RPMI8226 (cell line): Measurements from ENCODE around the gene GSE1.

Source experiments
- DNase-seq: peaks from one replicate; pipeline ENCODE4 v3.0.0-alpha.2; 2015

GSE1 gene

DNA sequence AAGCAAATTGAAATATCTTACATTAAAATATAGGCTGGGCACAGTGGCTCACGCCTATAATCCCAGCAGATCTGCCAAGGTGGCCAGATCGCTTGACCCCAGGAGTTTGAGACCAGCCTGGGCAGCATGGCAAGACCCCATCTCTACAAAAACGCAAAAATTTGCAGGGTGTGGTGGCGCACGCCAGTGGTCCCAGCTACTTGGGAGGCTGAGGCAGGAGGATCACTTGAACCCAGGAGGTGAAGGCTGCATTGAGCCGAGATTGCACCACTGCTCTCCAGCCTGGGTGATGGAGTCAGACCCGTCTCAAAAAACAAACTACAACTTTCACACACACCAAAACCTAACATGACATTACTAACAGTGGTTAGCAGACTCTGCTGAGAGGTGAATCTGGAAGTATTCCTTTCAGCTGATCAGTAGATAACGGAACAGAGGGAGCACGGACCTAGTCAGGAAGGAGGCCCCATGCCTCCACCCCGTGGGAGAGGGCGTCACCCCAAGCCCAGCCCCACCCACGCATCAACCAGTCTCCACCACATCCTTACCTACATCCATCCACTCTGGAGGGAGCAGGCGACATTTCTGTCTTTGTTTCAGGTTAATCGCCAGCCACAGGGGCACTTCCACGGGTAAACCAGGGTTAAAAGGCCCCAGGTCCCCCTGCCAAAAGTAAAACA lies 73.9 kb downstream of the GSE1 start:
- DNase-seq = no peak

DNA sequence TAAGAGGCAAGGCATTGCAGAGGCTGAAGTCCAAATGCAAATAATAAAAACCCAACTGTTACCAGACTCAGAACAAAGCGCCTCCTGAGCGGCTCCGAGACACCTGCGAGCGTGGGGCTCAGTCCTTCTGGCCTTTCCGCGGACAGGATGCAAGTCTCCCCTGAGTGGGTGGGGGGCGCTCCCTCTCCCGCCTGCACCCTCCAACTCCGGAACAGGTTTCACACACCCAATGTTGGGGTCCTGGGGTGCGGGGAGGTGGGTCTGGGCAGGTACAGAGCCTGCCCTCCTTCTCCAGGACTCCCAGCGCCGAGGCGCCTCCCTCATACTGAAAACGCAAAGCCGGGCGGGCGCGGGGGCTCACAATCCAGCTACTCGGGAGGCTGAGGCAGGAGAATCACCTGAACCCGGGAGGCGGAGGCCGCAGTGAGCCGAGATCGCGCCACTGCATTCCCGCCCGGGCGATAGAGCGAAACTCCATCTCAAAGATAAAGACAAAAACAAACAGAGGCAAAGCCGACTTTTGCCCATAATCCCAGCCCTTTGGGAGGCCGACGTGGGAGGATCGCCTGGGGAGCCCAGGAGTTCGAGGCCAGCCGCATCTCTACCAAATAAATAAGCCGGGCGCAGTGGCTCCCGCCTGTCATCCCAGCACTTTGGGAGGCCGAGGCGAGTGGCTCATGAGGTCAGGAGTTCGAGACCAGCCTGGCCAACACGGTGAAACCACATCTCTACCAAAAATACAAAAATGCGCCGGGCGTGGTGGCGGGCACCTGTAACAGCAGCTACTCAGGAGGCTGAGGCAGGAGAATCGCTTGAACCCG lies 74.7 kb downstream of the GSE1 start:
- no peak for DNase-seq

DNA sequence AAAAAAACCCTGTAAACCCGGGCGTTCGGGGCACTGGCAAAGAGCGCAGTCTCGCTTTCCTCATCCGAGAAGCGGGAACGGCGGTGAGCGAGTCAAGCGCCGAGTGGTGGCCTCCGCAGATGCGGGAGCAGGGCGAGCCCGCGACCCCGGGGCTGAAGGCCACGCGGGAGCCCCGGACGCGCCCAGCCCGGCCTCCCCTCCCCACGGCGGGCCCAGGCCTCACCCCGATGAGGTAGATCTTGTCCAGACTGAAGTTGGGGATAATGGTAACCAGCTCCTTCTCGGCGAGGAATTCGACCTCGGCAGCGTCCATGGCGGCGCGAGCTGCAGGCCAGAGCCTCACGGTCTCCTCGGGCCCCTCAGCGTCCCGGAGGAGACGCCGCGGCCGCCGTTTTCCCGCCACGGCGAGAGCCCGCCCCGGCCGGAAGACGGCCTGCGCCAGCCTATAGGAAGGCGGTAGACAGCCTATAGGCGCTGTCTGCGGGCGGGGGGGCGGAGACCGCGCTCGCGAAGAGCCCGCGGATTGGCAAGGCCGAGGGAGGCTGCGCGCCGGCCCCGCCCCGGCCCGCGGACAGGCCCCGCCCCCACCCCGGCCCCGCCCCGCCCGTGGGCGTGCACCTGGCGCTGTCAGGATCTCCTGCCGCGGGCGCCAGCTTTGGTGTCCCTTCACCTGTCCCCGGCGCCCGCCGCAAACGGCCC lies 75.6 kb downstream of the GSE1 start, which contains the start of gene GINS2:
GINS2 (minus strand) TSS at position 369 of the 699 bp plus-strand sequence; CDS start at position 313, 56 bp downstream.
- peak; percentile 93 for DNase-seq

DNA sequence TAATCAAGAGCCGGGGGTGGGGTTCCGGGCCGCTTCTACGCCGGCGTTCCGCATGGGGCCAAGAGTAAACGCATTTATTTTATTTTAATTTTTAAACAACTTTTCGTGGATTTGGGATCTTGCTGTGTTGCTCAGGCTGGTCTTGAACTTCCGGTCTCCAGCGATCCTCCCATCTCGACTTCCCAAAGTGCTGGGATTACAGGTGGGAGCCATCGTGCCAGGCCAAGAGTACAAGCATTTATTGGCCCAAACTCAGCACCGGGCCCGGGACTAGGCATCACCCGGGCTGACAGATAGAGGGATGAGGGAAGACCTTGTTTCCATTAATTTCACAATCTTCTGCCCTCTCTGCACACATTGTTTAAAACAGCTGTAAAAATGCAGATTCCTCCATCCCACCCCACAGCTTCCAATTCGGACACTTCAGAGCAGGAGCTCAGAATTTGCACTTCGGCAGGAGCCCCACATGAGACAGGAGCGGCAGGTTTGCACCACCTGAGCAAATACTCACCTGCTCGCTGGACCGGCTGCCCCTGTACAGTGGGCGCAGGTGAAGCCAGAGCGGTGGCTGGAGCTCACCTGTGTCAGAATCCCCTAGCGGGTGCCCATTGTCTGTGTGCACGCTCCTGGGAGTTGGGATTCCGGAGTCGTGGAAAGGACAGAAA lies 76.3 kb downstream of the GSE1 start:
- DNase-seq = no peak

DNA sequence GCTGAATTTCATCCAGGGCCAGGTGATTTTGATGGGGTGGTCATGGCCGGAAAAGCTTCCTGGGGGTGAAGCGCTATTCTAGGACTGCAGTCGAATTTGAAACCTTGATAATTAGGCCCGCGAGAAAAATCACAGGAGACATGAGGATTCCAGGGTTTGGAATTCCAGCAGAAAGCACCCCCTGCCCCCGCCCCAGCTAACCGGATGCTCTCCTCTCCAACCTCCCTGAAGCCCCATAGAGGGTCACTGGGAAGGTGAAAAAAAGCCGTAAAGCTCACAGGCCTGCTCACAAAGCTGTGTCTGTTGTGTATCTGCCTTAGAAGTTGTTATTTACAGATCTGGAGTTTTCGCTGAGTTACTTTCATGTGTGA lies 76.8 kb downstream of the GSE1 start:
- DNase-seq = no peak

DNA sequence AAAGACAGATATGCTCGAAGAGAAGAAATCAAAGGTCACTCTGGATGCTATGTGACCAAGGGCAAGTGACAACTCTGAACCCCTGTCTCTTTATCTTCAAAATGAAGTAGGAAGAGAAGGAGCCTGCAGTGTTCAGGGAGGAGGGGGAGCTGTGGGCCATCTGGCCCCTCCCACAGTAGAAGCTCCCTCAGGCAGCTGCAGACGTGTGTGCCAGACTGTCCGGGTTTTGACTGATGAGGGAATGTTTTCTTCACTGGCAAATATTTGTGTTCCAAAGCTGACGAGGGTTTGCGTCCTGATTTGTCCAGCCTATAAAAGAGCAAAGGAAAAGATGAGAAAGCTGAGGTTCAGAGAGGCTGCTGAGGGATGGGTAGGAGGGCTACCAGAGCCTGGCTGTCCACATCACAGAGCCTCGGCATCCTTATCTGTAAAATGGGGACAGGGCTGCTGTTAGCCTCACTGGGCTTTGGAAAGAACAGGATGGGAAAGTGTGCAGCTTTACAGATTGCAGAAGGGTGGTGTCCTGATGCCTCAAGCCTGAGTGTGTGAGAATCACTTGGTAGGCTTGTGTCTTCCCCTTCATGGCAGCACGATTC lies 77.4 kb downstream of the GSE1 start:
- peak; percentile 11 for DNase-seq

DNA sequence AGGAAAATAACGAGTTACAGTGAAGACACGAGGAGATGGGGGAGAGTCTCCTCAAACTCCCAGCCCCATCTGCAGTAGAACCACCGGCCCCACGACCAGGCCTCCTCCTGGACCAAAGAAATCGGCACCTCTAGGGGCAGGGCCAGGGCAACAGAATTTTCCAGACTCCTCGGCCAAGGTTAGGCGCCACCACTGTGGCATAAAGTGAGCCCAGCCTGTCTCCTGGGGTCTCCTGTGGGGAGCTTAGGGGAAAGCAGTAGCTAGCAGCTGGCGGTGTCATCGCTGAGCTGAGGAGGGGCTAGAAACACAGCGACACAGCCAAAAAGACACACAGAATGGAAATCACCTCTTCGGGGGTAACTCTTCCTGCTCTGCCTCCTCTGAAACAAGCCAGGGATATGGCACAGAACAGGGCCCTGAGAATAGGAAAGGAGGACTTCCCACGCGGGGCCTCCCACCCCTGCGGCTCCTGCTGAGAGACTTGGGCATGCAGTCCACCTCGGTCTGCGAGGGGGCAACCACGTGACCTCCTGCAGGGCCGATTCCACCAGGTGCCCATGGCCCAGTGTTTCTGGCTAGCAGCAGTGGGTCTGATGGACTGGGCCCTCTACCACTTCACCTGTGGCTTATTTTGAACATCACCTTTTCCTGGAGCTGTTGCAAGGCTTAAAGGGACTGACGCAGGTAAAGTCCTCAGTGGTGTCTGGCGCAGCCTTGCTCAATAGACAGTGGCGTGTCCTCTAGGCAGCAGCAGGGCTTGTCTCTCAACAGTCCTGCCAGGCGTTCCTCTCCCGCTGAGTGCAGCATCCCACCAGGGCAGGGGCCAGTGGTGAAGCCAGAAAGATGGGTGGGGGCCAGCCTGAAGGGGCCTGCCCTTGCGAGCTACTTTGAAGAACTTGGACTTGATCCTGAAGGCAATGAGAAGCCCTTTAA lies 82.3 kb downstream of the GSE1 start:
- no peak for DNase-seq

DNA sequence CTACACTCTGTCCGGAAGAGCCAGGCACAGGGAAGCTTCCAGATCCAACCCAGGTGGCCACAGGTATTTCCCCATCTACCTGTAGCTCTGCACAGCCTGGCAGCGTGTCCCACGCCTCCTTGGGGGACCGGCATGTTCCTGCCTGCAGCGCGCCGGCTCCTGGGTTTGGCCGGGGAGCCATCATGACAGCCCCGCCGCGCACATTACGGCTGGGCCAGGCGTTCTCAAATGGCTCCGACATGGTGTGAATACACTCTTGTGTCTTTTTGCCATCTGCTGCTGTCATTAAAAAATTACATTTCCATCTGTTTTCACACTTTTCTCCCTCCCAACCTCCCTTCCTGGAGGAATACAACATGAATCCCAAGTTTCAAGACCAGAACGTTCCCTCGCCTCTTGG lies 83.7 kb downstream of the GSE1 start:
- no peak for DNase-seq

DNA sequence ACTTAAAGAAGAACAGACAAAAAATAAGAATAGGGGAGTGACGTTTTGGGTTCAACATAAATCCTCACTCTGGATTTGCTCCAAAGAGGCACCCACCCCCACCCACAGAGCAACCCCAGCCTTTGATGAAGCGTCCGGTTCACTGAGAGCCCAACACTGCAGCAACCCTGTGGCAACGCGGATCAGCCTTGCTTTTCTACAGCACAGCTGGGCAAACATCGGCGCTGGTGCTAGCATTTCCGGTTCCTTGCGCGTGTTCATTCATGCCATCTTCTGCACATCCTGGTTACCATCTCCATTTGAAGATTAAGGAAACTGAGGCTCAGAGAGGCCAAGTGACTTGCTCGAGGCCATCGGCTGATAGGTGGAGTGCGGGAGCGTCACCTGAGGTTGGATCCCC lies 84.3 kb downstream of the GSE1 start:
- peak; percentile 52 for DNase-seq

DNA sequence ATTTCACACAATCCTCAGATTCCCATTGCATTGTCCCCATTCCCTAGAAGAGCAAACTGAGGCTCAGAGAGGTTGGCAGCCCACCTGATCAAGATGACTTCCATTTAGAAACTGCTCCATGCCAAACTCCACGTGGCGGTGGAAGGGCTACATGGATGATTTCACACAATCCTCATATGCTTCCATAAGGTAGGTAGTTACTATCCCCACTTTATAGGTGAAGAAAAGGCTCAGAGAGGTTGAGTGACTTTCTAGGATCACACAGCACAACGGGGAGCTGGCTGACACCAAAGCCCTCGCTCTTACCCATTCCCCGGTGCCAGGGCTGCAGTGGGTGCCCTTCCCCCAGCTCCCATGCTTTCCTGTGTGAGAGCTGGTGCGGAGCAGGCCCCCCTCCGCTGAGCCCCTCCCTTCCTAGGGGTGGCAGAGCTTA lies 85.4 kb downstream of the GSE1 start:
- no peak for DNase-seq

DNA sequence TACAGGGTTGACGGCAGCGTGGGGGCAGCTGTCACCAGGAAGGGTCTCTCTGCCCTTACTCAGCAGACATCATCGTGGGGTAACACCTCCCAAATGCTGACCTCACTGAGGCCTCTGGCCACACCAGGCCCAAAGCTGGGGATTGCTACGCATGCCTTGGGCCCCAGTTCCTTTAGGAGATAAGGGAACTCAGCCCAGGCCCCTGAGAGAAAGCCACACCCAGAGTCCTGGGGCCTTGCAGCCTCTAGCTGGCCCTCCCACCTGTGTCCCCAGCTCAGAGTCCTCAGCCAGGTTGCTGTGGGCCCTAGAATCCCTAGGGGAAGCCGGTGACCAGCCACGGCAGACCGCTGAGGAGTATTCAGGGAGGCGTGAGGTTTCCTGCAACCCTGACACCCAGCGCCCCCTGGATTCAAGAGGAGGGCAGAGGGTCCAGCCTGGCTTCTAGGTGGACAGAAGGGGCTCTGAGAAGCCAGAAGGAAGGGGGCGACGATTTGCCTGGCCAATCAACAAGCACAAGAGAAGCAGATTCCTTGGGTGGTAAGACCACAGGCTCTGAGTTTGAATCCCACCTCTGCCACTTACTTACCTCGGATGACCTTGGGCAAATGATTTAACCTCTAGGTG lies 85.9 kb downstream of the GSE1 start:
- no peak for DNase-seq

DNA sequence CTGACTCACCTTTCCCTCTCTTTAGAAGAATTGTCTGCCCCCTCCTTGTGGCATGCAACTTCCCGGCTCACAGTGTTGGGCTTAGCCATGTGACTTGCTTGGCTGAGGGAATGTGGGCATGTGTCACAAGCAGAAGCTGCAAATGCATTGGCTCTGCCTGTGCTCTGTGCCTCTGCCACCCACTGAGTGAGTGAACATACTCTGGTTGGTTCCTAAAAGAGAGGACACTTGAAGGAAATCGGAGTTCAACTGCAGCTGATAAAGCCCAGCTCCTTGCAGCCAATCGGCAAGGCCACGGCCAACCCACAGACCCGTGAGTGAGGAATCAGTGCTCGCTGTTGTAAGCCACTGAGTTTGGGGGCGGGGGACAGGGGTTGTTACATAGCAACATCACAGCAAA lies 86.5 kb downstream of the GSE1 start:
- no peak for DNase-seq

DNA sequence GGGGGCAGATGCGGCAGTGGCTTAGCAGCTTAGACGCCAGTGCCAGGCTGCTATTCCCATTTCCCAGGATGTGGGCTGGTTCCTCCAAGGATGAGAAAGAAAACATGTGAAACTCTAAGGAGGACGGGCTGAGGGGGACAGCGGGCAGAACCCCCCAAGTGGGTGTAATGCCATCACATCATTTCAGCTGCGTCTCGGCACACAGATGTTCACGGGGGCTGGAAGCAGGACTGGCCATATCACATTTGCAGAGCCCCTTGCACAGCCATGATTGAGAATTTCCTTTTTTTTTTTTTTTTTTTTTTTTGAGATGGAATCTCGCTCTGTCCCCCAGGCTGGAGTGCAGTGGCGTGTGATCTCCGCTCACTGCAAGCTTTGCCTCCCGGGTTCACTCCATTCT lies 90.9 kb downstream of the GSE1 start:
- no peak for DNase-seq

DNA sequence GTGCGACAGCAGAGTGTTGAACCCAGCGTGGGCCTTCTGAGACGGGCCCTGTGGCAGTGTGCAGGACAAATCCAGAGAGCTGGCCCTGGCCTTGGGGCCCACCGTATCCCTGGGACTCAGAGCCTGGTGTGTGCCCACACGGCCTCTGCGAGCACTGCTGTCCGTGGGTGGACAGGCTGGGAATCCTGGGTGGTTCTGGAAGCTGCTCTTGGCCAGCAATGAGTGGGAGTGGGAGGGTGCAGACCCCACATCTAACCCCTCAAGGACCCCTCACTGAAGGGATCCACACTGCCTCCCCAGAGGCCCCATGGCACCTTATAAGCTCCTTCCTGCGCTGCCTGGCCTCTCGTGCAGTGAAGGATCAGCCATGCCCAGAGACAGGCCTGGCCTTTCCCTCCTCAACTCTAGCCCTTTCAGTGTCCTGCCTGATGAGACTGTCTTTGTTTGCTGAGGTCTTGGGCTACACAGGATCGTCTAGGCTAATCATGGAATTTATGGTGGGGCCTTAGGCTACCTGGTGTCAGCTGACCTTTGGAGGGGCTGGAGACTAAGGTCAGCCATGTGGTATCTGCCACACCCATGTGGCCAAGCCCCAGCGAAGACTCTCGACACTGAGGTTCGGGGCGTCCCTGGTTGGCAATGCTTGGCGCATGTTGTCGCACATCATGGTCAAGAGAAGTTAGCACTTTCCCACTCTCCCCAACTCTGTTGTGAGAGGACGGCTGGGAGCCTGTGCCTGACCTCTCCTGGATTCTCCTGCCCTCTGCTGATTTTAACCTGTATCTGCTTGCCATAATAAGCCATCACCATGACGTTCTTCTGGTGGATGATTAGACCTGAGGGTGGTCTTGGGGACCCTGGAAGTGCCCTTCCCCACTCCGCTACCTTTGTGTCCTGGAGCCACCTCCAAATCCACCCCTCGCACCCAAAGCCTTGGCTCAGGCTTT lies 92.1 kb downstream of the GSE1 start:
- no peak for DNase-seq

DNA sequence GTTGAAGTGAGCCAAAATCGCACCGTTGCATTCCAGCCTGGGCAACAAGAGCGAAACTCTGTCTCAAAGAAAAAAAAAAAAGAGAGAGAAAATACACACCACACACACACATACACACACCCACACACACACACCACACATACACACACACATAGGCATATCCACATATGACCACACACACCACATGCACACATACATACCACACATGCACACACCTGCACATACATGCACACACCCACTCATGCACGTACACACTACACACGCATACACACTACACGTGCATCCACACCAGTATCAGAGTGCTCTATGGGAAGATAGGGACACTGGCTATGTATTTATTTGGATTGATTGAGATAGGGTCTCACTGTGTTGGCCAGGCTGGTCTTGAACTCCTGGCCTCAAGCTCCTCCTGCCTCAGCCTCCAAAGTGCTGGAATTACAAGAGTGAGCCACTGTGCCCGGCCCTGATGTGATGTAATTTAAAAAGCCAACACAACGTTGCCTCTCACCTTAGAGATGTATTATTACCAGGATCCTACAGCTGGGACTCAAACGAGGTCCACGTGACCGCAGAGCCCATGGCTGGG lies 93.4 kb downstream of the GSE1 start:
- DNase-seq = no peak

DNA sequence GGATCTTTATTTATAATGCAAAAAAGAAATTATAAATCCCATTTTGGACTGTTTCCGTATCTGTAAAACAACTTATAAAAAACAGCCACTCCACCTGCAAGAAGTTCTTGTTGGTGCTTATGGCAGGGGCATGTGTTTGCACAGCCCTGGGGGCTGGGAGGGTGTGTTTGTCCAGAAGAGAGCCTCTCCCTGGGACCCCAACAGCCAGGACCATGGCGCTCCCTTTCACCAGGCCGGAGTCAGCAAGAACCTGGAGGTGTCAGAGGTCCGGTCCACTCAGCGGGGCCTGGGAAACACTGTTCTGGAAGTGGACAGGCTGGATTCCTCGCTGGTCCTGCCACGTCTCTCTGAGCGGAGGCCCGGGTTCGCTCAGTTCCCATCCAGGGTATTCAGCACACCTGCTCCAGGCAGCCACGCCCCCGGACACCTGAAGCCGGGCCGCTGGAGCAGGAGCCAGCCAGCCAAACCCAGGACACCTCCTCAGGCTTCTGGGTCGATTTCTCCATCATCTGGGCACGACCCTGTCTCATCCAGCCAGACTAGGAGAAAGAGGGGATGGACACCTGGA lies 94.5 kb downstream of the GSE1 start:
- no peak for DNase-seq

DNA sequence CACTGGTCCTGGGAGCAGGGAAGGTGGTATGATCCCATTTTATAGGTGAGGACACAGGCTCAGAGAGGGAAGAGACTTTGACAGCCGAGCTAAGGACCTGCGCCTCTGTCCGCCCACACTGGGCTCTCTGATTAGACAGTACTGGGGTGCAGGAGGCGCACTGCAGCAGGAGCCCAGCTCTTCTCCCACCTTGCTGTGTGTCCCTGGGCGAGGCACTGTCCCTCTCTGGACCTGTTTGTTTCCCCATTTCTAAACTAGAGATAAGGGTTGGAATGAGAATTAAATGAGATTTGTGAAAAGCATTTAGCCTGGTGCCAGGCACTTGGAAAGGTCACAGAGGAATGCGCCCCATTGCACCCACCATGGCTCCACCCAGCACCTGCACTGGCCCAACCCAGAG lies 95.2 kb downstream of the GSE1 start:
- no peak for DNase-seq

DNA sequence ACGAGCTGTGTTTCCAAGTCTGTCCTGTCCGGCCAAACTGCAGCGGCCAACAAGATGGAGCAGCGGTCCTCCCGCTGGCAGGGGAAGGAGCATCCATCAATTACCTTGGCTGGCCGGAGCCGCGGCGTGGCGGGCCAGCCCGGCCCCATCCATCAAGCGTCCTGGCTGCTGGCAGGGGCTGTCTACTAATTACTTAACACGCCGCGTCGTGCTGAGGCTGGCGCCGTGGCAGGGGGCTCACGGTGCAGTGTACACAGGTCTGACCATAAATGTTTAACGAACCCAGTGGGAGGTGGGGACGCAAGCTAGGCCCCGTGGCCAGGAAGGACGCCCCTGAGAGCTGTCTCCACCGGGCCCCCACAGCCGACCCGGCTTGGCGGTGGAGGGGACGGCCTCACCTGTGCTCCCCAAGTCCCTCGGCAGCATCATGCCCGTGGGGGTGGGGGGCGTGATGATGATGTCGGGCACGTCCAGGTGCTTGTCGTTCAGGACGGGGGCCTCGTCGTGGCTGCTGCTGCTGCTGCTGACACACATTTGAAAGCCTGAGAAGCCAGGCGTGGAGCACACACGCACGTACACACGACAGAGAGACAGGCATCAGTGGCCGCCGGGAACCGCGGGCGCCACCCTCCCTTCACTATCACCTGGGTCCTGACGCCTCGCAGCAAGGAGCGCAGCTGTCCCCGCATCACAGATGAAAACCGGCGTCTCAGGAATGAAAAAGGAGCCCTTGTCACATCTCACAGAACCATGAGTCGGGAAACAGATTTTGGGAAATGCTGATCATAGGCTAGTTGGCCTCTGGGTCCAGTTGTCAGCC lies 96.9 kb downstream of the GSE1 start:
- no peak for DNase-seq
